Measurements from ENCODE around the gene ANKH. TPM values are rescaled to one million over a fixed set of nuclear protein-coding genes. Genes with fewer than 3 reads are reported as not detected.

ANKH gene
- total and polyA plus RNA-seq, 2 of the 13 experiments (the other 11 are each of a cell fraction or from before 2014, with no cell fraction given), result 25.0 to 36.0 TPM

GRCh38 chr5:14773588-14773987 is 98.0 kb downstream of the ANKH start (continued):
- TF ChIP-seq PATZ1 (CRISPR knock-in tag; IDR thresholded peaks at IDR 0.05) (no peak), ISL2 (CRISPR knock-in tag; IDR thresholded peaks at IDR 0.05) (no peak), KDM1A (CRISPR knock-in tag; IDR thresholded peaks at IDR 0.05) (no peak), PRPF4 (IDR thresholded peaks at IDR 0.05; ENCODE audit: low read depth, low read length, poor library complexity, severe bottlenecking) (no peak), RFXANK (CRISPR knock-in tag; IDR thresholded peaks at IDR 0.05) (no peak), SRY (CRISPR knock-in tag; IDR thresholded peaks at IDR 0.05) (no peak), MTF2 (CRISPR knock-in tag; IDR thresholded peaks at IDR 0.05; ENCODE audit: borderline replicate concordance) (no peak), CREB1 (IDR thresholded peaks at IDR 0.05) (no peak), CREB1 (CRISPR knock-in tag; IDR thresholded peaks at IDR 0.05) (no peak), CENPT (CRISPR knock-in tag; IDR thresholded peaks at IDR 0.05; ENCODE audit: low read depth) (no peak)

GRCh38 chr5:14771972-14772371 is 99.6 kb downstream of the ANKH start:
- no peak overlapping the region for H3K4me2 ChIP-seq (ENCODE audit: low read depth, low read length)
- no peaks in the 10 kb centered on the region for H4K20me1 ChIP-seq (ENCODE audit: insufficient read depth, low read length)
- H3K9me3 ChIP-seq (ENCODE audit: low read length), result no peaks in the 10 kb centered on the region
- FAIRE-seq (no peak), ATAC-seq (no peak), DNase-seq (ENCODE audit: low spot score) (no peak)
- no TSS peak for BruUV-seq (replicated peaks)
- peaks cover 1 to 3% of the 10 kb centered on the region in 2 experiments; a peak in 3 of 5 replicates for H3K36me3 ChIP-seq (replicated peaks in 1 of 2; ENCODE audit: control insufficient read depth in 1 of 2, insufficient read depth in 2 of 2, low read length in 2 of 2)
- in situ Hi-C loops (cut with HindIII; ENCODE audit: extremely low pct_ligation_motif_present, low pct_unique_long_range_greater_than_20kb) (no loop called here), intact Hi-C loops (cut with micrococcal nuclease; ENCODE audit: unreplicated experiment) (loop anchor here (5.0 kb wide), 1 partner anchor 100 kb away; the partner anchor contains the start of gene ANKH)
- POLR2A ChIA-PET, result interaction anchor here (1.0 kb wide), 1 partner anchor 43 kb away, joined by 4 read pairs; no protein-coding TSS in a partner anchor
- H3K9ac ChIP-seq (ENCODE audit: insufficient read depth, low read depth, low read length), result no peak overlapping the region
- H3K27ac ChIP-seq (ENCODE audit: extremely low read length, insufficient read depth, low read length), result no peak overlapping the region
- peaks cover 55% of the 10 kb centered on the region for H3K4me1 ChIP-seq (ENCODE audit: insufficient read depth, low read length)
- H3K79me2 ChIP-seq (ENCODE audit: insufficient read depth, low read length), result no peaks in the 10 kb centered on the region
- no peak overlapping the region for H2AFZ ChIP-seq (ENCODE audit: low read length)
- H3K27me3 ChIP-seq (ENCODE audit: control insufficient read depth in 1 of 2, insufficient read depth in 2 of 2, low read length in 2 of 2), result no peaks in the 10 kb centered on the region
- no peak overlapping the region for H3K4me3 ChIP-seq (replicated peaks in 1 of 3; ENCODE audit: insufficient read depth in 1 of 3, low read depth in 2 of 3, low read length in 3 of 3)
- CTCF ChIA-PET (ENCODE audit: low intra/inter-chr PET ratio, low total read pairs), result no interaction called here
- WGBS (ENCODE audit: low lambda C conversion rate), result 96% methylated on average over 3 of the region's 3 CpGs
- TF ChIP-seq KDM3A (CRISPR knock-in tag; IDR thresholded peaks at IDR 0.05; ENCODE audit: low read depth) (no peak), GLI4 (CRISPR knock-in tag; IDR thresholded peaks at IDR 0.05; ENCODE audit: borderline replicate concordance) (no peak), ZBED4 (CRISPR knock-in tag; IDR thresholded peaks at IDR 0.05; ENCODE audit: borderline replicate concordance) (no peak), ZNF687 (CRISPR knock-in tag; IDR thresholded peaks at IDR 0.05) (no peak)
